GM12878 (cell line): ENCODE results near the gene GYPC.

ENCODE experiments used
- BCL3 ChIP-seq: IDR thresholded peaks from 2 replicates; pipeline ENCODE4 v1.6.1; 2011; ENCODE audit warnings: borderline replicate concordance, low read depth, mild to moderate bottlenecking, moderate library complexity, low read length; ENCODE audit not compliant: insufficient read depth, poor library complexity, severe bottlenecking
- CEBPB ChIP-seq, 2 experiments: fragments of 150-350 bp in 1 of 2; IDR thresholded peaks; 2 replicates each; pipeline ENCODE4 v1.6.1; 2012 to 2014; ENCODE audit warnings: low read depth in 2 of 2, low read length in 2 of 2, borderline replicate concordance in 1 of 2, inconsistent platforms in 1 of 2
- CHD2 ChIP-seq: IDR thresholded peaks from 2 replicates; pipeline ENCODE4 v1.6.1; 2011; ENCODE audit warnings: low read depth, low read length, improper control_type of control experiment, borderline replicate concordance
- GABPA ChIP-seq: IDR thresholded peaks from 2 replicates; pipeline ENCODE4 v1.6.1; 2014; ENCODE audit warnings: antibody characterized with exemption, low read depth, mild to moderate bottlenecking, inconsistent platforms
- IKZF1 ChIP-seq: fragments of 450-650 bp; conservative IDR thresholded peaks from 2 replicates; pipeline ENCODE4 v1.6.1; 2017; ENCODE audit warnings: antibody characterized with exemption, mild to moderate bottlenecking
- NR2C1 ChIP-seq: fragments of 450-650 bp; IDR thresholded peaks from 2 replicates; pipeline ENCODE4 v1.6.1; 2017; ENCODE audit warnings: antibody characterized with exemption, mild to moderate bottlenecking, moderate library complexity
- RAD21 ChIP-seq: IDR thresholded peaks from 2 replicates; pipeline ENCODE4 v1.6.1; 2011; ENCODE audit warnings: mild to moderate bottlenecking, low read depth, low read length, moderate library complexity; ENCODE audit not compliant: insufficient read depth
- SMC3 ChIP-seq: IDR thresholded peaks from 2 replicates; pipeline ENCODE4 v1.6.1; 2011; ENCODE audit warnings: low read length, improper control_type of control experiment, borderline replicate concordance
- YY1 ChIP-seq: IDR thresholded peaks from 2 replicates; pipeline ENCODE4 v1.6.1; 2011; ENCODE audit warnings: low read depth, mild to moderate bottlenecking, low read length
- TF ChIP-seq, protein P1 (sequence below): IDR thresholded peaks from 2 replicates; pipeline ENCODE4 v1.6.1; 2011; ENCODE audit warnings: low read depth, low read length, improper control_type of control experiment, borderline replicate concordance

DNA sequence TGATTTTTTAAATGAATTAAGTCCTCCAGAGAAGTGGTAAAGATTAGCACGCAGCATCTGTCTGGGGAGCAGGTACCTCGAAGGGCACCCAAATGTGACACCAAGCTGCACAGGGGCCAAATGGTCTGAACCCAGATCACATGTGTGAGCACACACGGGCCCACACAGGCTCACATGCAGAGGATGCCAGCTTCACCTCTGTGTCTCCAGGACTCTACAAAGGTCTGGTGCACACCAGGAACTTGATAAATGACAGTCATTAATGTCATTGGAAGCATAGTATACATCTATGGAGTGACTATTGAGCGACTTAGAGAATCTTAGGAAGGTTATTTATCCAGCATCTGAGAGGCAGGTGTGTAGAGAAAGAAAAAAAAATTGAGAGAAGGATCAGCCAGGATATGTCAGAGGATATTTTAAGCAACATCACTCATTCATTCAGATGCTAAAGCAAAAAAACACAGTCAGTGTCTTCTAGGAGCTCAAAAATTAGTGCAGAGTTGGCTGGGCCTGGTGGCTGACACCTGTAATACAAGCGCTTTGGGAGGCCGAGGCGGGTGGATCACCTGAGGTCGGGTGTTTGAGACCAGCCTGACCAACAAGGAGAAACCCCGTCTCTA lies 23.2 kb downstream of the GYPC start:
- no peak for TF ChIP-seq BCL3
- TF ChIP-seq, protein P1, sequence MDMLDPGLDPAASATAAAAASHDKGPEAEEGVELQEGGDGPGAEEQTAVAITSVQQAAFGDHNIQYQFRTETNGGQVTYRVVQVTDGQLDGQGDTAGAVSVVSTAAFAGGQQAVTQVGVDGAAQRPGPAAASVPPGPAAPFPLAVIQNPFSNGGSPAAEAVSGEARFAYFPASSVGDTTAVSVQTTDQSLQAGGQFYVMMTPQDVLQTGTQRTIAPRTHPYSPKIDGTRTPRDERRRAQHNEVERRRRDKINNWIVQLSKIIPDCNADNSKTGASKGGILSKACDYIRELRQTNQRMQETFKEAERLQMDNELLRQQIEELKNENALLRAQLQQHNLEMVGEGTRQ, result no peak
- TF ChIP-seq YY1, result no peak
- no peak for TF ChIP-seq NR2C1
- no peak for TF ChIP-seq CEBPB (IDR thresholded peaks at IDR 0.05; ENCODE audit: borderline replicate concordance in 1 of 2, low read depth in 2 of 2, low read length in 2 of 2)
- no peak for TF ChIP-seq GABPA
- no peak for TF ChIP-seq CHD2
- TF ChIP-seq IKZF1, result no peak
- TF ChIP-seq RAD21, result no peak
- TF ChIP-seq SMC3, result no peak
